ENCODE data around the gene ANO4.

Gene ANO4

GRCh38 chr12:100808777-100809176 is 14.2 kb downstream of the ANO4 start:
- no peaks in the 10 kb centered on the region for H3K27me3 ChIP-seq (ENCODE audit: low read length)

GRCh38 chr12:100820314-100820713 is 25.7 kb downstream of the ANO4 start:
- Histone ChIP-seq H3K36me3 (ENCODE audit: low read length) (no peaks in the 10 kb centered on the region), H3K4me2 (ENCODE audit: low read depth, low read length, poor library complexity, severe bottlenecking) (no peak overlapping the region), H3K27me3 (ENCODE audit: low read length) (no peaks in the 10 kb centered on the region), H3K9ac (ENCODE audit: low read length) (no peak overlapping the region), H2AFZ (ENCODE audit: low read depth, low read length, severe bottlenecking) (no peak overlapping the region), H4K20me1 (ENCODE audit: low read depth, low read length) (no peaks in the 10 kb centered on the region; the same call in 1 of the 2 replicates), H3K9me3 (ENCODE audit: insufficient read depth, low read length) (no peaks in the 10 kb centered on the region), H3F3A (ENCODE audit: insufficient read depth) (no peaks in the 10 kb centered on the region), H3K79me2 (ENCODE audit: insufficient read depth, low read length) (no peaks in the 10 kb centered on the region), H3K27ac (ENCODE audit: low read depth, low read length) (no peak overlapping the region), H3K4me3 (ENCODE audit: insufficient read depth, low read length, poor library complexity, severe bottlenecking) (no peak overlapping the region), H3K9me2 (replicated peaks; ENCODE audit: insufficient read depth, low read length) (no peaks in the 10 kb centered on the region)
- no peak for TF ChIP-seq CTCF (IDR thresholded peaks at IDR 0.05; ENCODE audit: insufficient read depth, low read length, poor library complexity, severe bottlenecking)
- TF ChIP-seq EZH2phosphoT487 (conservative IDR thresholded peaks at IDR 0.05; ENCODE audit: low read length) = no peak

More at GRCh38 chr12:100808777-100809176, 14.2 kb downstream of the ANO4 start:
- no peaks in the 10 kb centered on the region for H3F3A ChIP-seq (ENCODE audit: insufficient read depth)
- no peaks in the 10 kb centered on the region for H3K9me2 ChIP-seq (replicated peaks; ENCODE audit: insufficient read depth, low read length)
- H4K20me1 ChIP-seq (ENCODE audit: low read depth, low read length) = no peaks in the 10 kb centered on the region
- H3K36me3 ChIP-seq (ENCODE audit: low read length) = no peaks in the 10 kb centered on the region
- H3K79me2 ChIP-seq (ENCODE audit: insufficient read depth, low read length) = no peaks in the 10 kb centered on the region
- no peak overlapping the region for H3K27ac ChIP-seq (ENCODE audit: low read depth, low read length)
- H3K4me2 ChIP-seq (ENCODE audit: low read depth, low read length, poor library complexity, severe bottlenecking) = no peak overlapping the region
- no peaks in the 10 kb centered on the region for H3K9me3 ChIP-seq (ENCODE audit: insufficient read depth, low read length)
- H2AFZ ChIP-seq (ENCODE audit: low read depth, low read length, severe bottlenecking) = no peak overlapping the region
- TF ChIP-seq EZH2phosphoT487 (conservative IDR thresholded peaks at IDR 0.05; ENCODE audit: low read length) = no peak
- no peak for TF ChIP-seq CTCF (IDR thresholded peaks at IDR 0.05; ENCODE audit: insufficient read depth, low read length, poor library complexity, severe bottlenecking)
- no peak overlapping the region for H3K9ac ChIP-seq (ENCODE audit: low read length)
- H3K4me3 ChIP-seq (ENCODE audit: insufficient read depth, low read length, poor library complexity, severe bottlenecking) = no peak overlapping the region

GRCh38 chr12:100823963-100824362 is 29.4 kb downstream of the ANO4 start:
- H2AFZ ChIP-seq (ENCODE audit: low read depth, low read length, severe bottlenecking) = no peak overlapping the region
- H3K9ac ChIP-seq (ENCODE audit: low read length) = no peak overlapping the region
- H3F3A ChIP-seq (ENCODE audit: insufficient read depth) = no peaks in the 10 kb centered on the region
- no peaks in the 10 kb centered on the region for H3K9me3 ChIP-seq (ENCODE audit: insufficient read depth, low read length)
- no peak overlapping the region for H3K4me3 ChIP-seq (ENCODE audit: insufficient read depth, low read length, poor library complexity, severe bottlenecking)
- TF ChIP-seq EZH2phosphoT487 (conservative IDR thresholded peaks at IDR 0.05; ENCODE audit: low read length) = no peak
- no peak for TF ChIP-seq CTCF (IDR thresholded peaks at IDR 0.05; ENCODE audit: insufficient read depth, low read length, poor library complexity, severe bottlenecking)
- H3K4me2 ChIP-seq (ENCODE audit: low read depth, low read length, poor library complexity, severe bottlenecking) = no peak overlapping the region
- H4K20me1 ChIP-seq (ENCODE audit: low read depth, low read length) = no peaks in the 10 kb centered on the region; the same call in 1 of the 2 replicates
- H3K36me3 ChIP-seq (ENCODE audit: low read length) = no peaks in the 10 kb centered on the region
- H3K27me3 ChIP-seq (ENCODE audit: low read length) = no peaks in the 10 kb centered on the region
- H3K9me2 ChIP-seq (replicated peaks; ENCODE audit: insufficient read depth, low read length) = no peaks in the 10 kb centered on the region
- no peaks in the 10 kb centered on the region for H3K79me2 ChIP-seq (ENCODE audit: insufficient read depth, low read length)
- no peak overlapping the region for H3K27ac ChIP-seq (ENCODE audit: low read depth, low read length)

Data from SU-DHL-6 (cell line).